ENCODE data around the gene UAP1L1. TPM values are rescaled to one million over a fixed set of nuclear protein-coding genes. Genes with fewer than 3 reads are reported as not detected.

UAP1L1 gene
- total RNA-seq, 2 experiments from 2014 or later: 6.7 to 7.7 TPM

DNA sequence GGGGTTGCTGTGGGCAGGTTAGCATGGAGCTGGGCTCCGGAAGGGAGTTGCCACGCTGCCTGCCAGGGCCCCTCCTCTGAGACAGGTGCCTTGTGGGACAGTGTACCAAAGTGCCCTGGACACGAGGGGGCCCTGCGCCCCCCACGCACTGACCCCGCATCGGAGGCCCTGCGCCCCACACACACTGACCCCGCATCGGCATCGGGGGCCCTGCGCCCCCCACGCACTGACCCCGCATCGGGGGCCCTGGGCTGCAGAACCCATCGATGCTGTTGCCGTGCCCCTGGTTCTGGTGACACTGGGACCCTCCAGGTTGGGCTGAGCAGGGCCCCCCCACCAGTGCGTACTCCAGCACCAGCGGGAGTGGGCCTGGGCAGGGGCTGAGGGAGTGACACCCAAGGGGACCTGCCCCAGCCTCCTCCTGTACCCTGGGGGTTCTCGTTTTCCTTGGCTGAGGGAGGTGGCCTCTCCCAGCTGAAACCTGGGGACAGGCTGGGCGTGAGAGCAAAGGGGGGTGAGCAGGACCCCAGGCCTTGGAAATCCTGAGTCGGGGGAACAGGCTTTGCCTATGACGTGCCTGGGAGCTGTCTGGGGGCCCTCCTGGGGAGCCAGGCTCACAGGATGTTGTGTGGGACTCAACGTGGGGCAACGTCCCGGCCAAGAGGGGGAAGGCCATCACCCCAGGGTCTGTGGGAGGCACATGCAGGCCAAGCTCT lies 13.8 kb upstream of the UAP1L1 start:
- Mint-ChIP-seq H3K4me3 (no peak overlapping the region), H3K4me1 (ENCODE audit: low read depth) (peaks cover 4% of the 10 kb centered on the region), H3K27me3 (no peaks in the 10 kb centered on the region), H3K36me3 (no peaks in the 10 kb centered on the region), H3K9me3 (no peaks in the 10 kb centered on the region), H3K27ac (no peak overlapping the region)
- ChIA-PET POLR2A (no interaction called here), CTCF (interaction anchor here (0.6 to 10.6 kb wide), 22 partner anchors 8 to 285 kb away, joined by 3 to 208 read pairs (median 4); partner anchors contain the start of genes ABCA2, FUT7, MAN1B1 and NPDC1)
- intact Hi-C loops (cut with micrococcal nuclease): no loop called here
- DNase-seq: no peak

GRCh38 chr9:137064027-137064879 lies 13.1 kb upstream of the UAP1L1 start:
- peak; percentile 68 for DNase-seq
- H3K4me3 Mint-ChIP-seq: no peak overlapping the region
- no peaks in the 10 kb centered on the region for H3K27me3 Mint-ChIP-seq
- intact Hi-C loops (cut with micrococcal nuclease): no loop called here
- H3K27ac Mint-ChIP-seq: peak overlapping the region; percentile 44
- ChIA-PET POLR2A (no interaction called here), CTCF (interaction anchor here (0.6 to 10.6 kb wide), 22 partner anchors 9 to 286 kb away, joined by 3 to 208 read pairs (median 4); partner anchors contain the start of genes ABCA2, FUT7, MAN1B1 and NPDC1)
- no peaks in the 10 kb centered on the region for H3K9me3 Mint-ChIP-seq
- H3K36me3 Mint-ChIP-seq: no peaks in the 10 kb centered on the region
- H3K4me1 Mint-ChIP-seq (ENCODE audit: low read depth): peaks cover 4% of the 10 kb centered on the region

- no peaks in the 10 kb centered on the region for H3K36me3 Mint-ChIP-seq
- DNase-seq: no peak
- H3K27ac Mint-ChIP-seq: no peak overlapping the region
- no peak overlapping the region for H3K4me3 Mint-ChIP-seq
- CTCF ChIA-PET: interaction anchor here (0.9 to 10.6 kb wide), 13 partner anchors 9 to 287 kb away, joined by 3 to 208 read pairs (median 10); partner anchors contain the start of genes ABCA2, FUT7, MAN1B1 and NPDC1
- POLR2A ChIA-PET: no interaction called here
- intact Hi-C loops (cut with micrococcal nuclease): loop anchor here (5.0 kb wide), 1 partner anchor 38 kb away; the partner anchor contains the start of gene ABCA2
- no peaks in the 10 kb centered on the region for H3K9me3 Mint-ChIP-seq
- no peaks in the 10 kb centered on the region for H3K27me3 Mint-ChIP-seq
- peaks cover 4% of the 10 kb centered on the region for H3K4me1 Mint-ChIP-seq (ENCODE audit: low read depth)
Measured at GRCh38 chr9:137064880-137065164, 12.5 kb upstream of the UAP1L1 start.

- Mint-ChIP-seq H3K27ac (no peak overlapping the region), H3K27me3 (no peaks in the 10 kb centered on the region), H3K4me1 (ENCODE audit: low read depth) (peaks cover 4% of the 10 kb centered on the region), H3K9me3 (no peaks in the 10 kb centered on the region), H3K4me3 (no peak overlapping the region), H3K36me3 (no peaks in the 10 kb centered on the region)
- no peak for DNase-seq
- CTCF ChIA-PET: interaction anchor here (0.8 to 10.6 kb wide), 6 partner anchors 10 to 35 kb away, joined by 3 to 208 read pairs (median 43); partner anchors contain the start of genes ABCA2, FUT7, MAN1B1 and NPDC1
- intact Hi-C loops (cut with micrococcal nuclease): loop anchor here (5.0 kb wide), 1 partner anchor 38 kb away; the partner anchor contains the start of gene ABCA2
- POLR2A ChIA-PET: no interaction called here
Measured at GRCh38 chr9:137065336-137065967, 11.9 kb upstream of the UAP1L1 start.

DNA sequence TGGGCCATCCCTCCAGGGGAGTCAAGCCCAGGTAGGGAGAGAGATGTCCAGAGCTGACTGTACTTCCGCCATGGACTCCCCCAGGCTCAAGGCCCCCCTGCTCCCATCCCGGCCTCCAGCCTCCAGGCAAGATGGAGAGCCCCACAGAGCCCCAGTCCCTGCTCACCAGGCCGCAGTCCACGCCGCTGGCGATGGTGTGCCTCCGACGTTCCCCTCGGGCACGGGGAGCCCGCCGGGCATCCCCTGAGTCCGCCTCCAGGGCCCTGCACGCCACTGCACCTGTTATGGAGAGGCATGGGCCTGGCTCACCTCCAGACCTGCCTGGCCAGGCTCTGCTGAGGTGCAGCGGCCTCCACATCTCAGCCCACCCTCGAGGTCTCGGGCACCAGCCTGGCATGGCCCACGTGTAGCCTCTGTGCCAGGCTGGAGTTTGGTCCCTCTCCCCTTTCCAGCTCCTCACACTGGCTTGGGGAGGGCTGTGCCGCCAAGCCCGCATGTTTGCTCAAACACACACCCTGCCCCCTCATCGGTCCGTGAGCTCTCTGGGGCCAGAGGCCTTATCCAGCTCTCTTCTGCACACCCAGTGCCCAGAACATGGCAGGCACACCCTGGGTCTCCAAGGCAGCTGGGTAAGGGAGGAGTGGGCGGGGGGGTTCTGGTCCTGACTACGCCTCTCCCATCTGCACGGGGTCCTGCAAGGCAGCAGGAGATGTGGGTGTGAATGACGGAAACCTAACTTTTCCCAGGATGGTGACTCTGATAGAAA lies 11.0 kb upstream of the UAP1L1 start:
- Mint-ChIP-seq H3K36me3 (no peaks in the 10 kb centered on the region), H3K27me3 (no peaks in the 10 kb centered on the region), H3K4me3 (no peak overlapping the region), H3K4me1 (ENCODE audit: low read depth) (peaks cover 8% of the 10 kb centered on the region), H3K9me3 (no peaks in the 10 kb centered on the region), H3K27ac (no peak overlapping the region)
- no peak for DNase-seq
- ChIA-PET CTCF (interaction anchor here (0.7 to 10.6 kb wide), 12 partner anchors 8 to 243 kb away, joined by 3 to 208 read pairs (median 12); partner anchors contain the start of genes ABCA2, FUT7, MAN1B1 and NPDC1), POLR2A (interaction anchor here (0.6 kb wide), 1 partner anchor 20 kb away, joined by 3 read pairs; no protein-coding TSS in a partner anchor)
- intact Hi-C loops (cut with micrococcal nuclease): loop anchor here (5.0 kb wide), 1 partner anchor 39 kb away; the partner anchor contains the start of gene ABCA2

DNA sequence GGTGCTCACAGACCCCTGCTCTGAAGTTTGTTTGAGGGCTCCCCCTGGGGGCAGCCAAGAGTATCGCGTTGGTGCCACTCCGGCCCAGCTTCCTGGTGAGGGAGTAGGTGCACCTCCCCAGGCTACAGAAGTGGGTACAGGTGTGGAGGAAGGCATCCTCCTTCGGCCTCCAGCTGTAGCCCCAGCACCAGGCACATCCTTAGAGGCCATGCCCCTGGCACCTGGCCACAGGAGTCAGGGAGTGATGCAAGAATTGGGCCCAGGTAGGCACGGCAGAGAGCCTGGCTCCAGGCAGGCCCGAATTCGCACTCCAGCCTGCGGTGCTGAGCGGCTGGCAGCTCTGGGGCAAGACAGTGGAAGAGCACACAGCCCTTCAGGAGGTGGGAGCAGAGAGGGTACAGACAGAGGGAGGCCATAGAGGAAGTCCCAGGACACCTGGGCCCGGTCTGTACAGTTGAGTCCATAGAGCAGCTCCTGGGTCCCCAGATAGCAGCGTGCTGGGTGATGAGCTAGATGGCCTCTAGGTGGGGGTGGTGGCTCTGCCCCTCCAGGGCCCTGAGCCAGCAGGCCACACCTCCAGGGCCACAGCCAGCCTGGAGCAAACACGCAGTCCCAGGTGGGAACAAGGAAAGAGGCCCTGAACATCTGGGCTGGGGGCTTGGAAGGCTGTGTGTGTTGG lies 9.3 kb upstream of the UAP1L1 start:
- peak overlapping the region; percentile 4 for H3K4me3 Mint-ChIP-seq
- DNase-seq: peak; percentile 91
- no peaks in the 10 kb centered on the region for H3K9me3 Mint-ChIP-seq
- intact Hi-C loops (cut with micrococcal nuclease): loop anchor here (2.0 to 5.0 kb wide), 2 partner anchors 21 to 41 kb away; partner anchors contain the start of genes ABCA2 and NPDC1
- no peaks in the 10 kb centered on the region for H3K36me3 Mint-ChIP-seq
- ChIA-PET CTCF (interaction anchor here (0.7 to 10.6 kb wide), 29 partner anchors 8 to 290 kb away, joined by 3 to 208 read pairs (median 4); partner anchors contain the start of genes ABCA2, FUT7, LRRC26 and MAN1B1), POLR2A (interaction anchor here (1.0 to 4.3 kb wide), 3 partner anchors 10 to 74 kb away, joined by 3 to 27 read pairs (median 3); partner anchors contain the start of gene MAN1B1)
- peak overlapping the region; percentile 29 for H3K27ac Mint-ChIP-seq
- peaks cover 8% of the 10 kb centered on the region for H3K4me1 Mint-ChIP-seq (ENCODE audit: low read depth)
- H3K27me3 Mint-ChIP-seq: no peaks in the 10 kb centered on the region

- intact Hi-C loops (cut with micrococcal nuclease): loop anchor here (2.0 to 5.0 kb wide), 2 partner anchors 22 to 42 kb away; partner anchors contain the start of genes ABCA2 and NPDC1
- Mint-ChIP-seq H3K36me3 (no peaks in the 10 kb centered on the region), H3K4me1 (ENCODE audit: low read depth) (peaks cover 8% of the 10 kb centered on the region), H3K4me3 (peak overlapping the region; percentile 52), H3K27ac (no peak overlapping the region), H3K9me3 (no peaks in the 10 kb centered on the region), H3K27me3 (no peaks in the 10 kb centered on the region)
- POLR2A ChIA-PET: interaction anchor here (1.2 to 4.3 kb wide), 4 partner anchors 9 to 172 kb away, joined by 3 to 27 read pairs (median 6); partner anchors contain the start of genes MAN1B1 and TUBB4B
- DNase-seq: no peak
- CTCF ChIA-PET: interaction anchor here (0.7 to 10.6 kb wide), 27 partner anchors 9 to 291 kb away, joined by 3 to 208 read pairs (median 4); partner anchors contain the start of genes ABCA2, DPP7, FUT7 and LRRC26
Measured at GRCh38 chr9:137068539-137069507, 8.5 kb upstream of the UAP1L1 start.

GRCh38 chr9:137069508-137070091 lies 7.7 kb upstream of the UAP1L1 start:
- Mint-ChIP-seq H3K4me1 (ENCODE audit: low read depth) (peaks cover 8% of the 10 kb centered on the region), H3K27ac (no peak overlapping the region), H3K27me3 (no peaks in the 10 kb centered on the region), H3K9me3 (no peaks in the 10 kb centered on the region), H3K36me3 (no peaks in the 10 kb centered on the region), H3K4me3 (peak overlapping the region; percentile 52)
- no peak for DNase-seq
- intact Hi-C loops (cut with micrococcal nuclease): loop anchor here (2.0 to 5.0 kb wide), 4 partner anchors 17 to 522 kb away; partner anchors contain the start of genes ABCA2, MAN1B1, NOTCH1 and NPDC1
- POLR2A ChIA-PET: interaction anchor here (1.0 to 4.3 kb wide), 5 partner anchors 17 to 262 kb away, joined by 3 to 27 read pairs (median 5); partner anchors contain the start of genes MAN1B1 and TUBB4B
- CTCF ChIA-PET: interaction anchor here (0.7 to 10.6 kb wide), 9 partner anchors 14 to 530 kb away, joined by 3 to 208 read pairs (median 10); partner anchors contain the start of genes ABCA2, DPP7, FUT7 and MAN1B1
